Activated B cell treated with CpG ODN at 0.5 μM for 24 hours (primary cell): ENCODE results near the gene PPP6R3. TPM values are rescaled to one million over a fixed set of nuclear protein-coding genes. Genes with fewer than 3 reads are reported as not detected.

Experiments
- ATAC-seq: fragments of 200-7000 bp; cut with Tn5 transposase; one replicate; pipeline ENCODE4 v1.10.0; 2021; ENCODE audit warnings: low read depth, mild to moderate bottlenecking, moderate library complexity
- CTCF ChIA-PET: fragments of 350-600 bp; sonication (Branson Sonifier 250); formaldehyde crosslinking; loops from one replicate; lab custom pipeline; 2021; ENCODE audit warnings: antibody characterized with exemption; lab: Charles Lee
- POLR2A ChIA-PET: fragments of 350-600 bp; sonication (Branson Sonifier 250); formaldehyde crosslinking; loops from one replicate; lab custom pipeline; 2021; ENCODE audit warnings: antibody characterized with exemption; lab: Charles Lee
- DNase-seq: peaks from one replicate; pipeline ENCODE4 v3.0.0; 2022
- H3K27ac Mint-ChIP-seq: one replicate; pipeline ENCODE4 v1.8.0; 2020; ENCODE audit warnings: mixed read lengths
- H3K27me3 Mint-ChIP-seq: one replicate; pipeline ENCODE4 v1.8.0; 2021; ENCODE audit warnings: mixed read lengths
- H3K36me3 Mint-ChIP-seq: one replicate; pipeline ENCODE4 v1.8.0; 2021; ENCODE audit warnings: low read depth, mixed read lengths
- H3K4me1 Mint-ChIP-seq: one replicate; pipeline ENCODE4 v1.8.0; 2021; ENCODE audit warnings: mixed read lengths
- H3K4me3 Mint-ChIP-seq: one replicate; pipeline ENCODE4 v1.8.0; 2020; ENCODE audit warnings: mild to moderate bottlenecking, mixed read lengths
- H3K9me3 Mint-ChIP-seq: one replicate; pipeline ENCODE4 v1.8.0; 2020; ENCODE audit warnings: mixed read lengths
- intact Hi-C: fragments of 100-400 bp; cut with micrococcal nuclease; formaldehyde crosslinking; loops from one replicate; pipeline ENCODE4 v1.15.1; 2024
- total RNA-seq: library from RNA; stranded (reverse); gene quantifications from 2 replicates; pipeline ENCODE4 v1.2.3, GENCODE V29; 2022
- TF ChIP-seq, protein P1 (sequence below): fragments of 200-600 bp; IDR thresholded peaks from one replicate; pipeline ENCODE4 v1.8.0; 2022; ENCODE audit warnings: antibody characterized with exemption, mild to moderate bottlenecking

PPP6R3 gene
- total RNA-seq, 1 donor from 2014 or later = 147 TPM

DNA sequence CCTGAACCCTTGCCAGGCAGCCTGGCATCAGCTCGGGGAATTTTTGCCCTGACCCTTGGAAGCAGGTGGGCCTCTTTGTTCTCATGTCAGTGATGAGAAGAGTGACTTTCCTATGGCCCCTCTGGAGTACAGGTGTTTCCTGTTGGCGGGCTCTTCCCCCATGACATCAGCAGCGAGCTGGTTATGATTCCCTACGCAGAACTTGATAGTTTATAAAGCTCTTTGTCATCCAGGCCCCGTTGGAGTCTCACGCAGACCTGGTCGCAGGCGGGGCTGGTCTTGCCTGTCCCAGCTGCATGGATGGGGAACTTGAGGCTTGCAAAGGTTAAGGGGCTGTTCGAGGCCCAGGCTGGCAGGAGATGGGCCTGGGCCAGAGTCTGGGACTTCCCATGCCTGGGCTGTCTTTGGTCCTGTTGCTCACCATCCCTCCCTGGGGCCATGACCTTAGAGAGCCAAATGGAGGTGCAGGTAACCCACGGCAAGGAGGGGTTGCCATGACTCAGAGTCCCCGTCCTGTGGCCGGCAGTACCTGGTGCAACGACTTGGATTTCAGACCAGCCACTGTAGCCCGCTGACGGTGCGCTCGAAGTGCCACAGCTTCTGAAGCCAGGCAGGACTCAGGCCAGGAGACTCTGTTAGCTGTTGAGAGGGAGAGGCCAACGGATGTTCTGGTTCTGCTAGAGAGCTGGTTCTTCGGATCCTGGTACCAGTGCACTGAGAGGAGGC is 45.9 kb upstream of the PPP6R3 start:
- Mint-ChIP-seq H3K27me3 (no peaks in the 10 kb centered on the region), H3K27ac (no peak overlapping the region), H3K36me3 (no peaks in the 10 kb centered on the region), H3K4me3 (no peak overlapping the region), H3K9me3 (no peaks in the 10 kb centered on the region), H3K4me1 (peaks cover 15% of the 10 kb centered on the region)
- ChIA-PET CTCF (no interaction called here), POLR2A (interaction anchor here (0.6 kb wide), 1 partner anchor 46 kb away, joined by 3 read pairs; the partner anchor contains the start of gene PPP6R3)
- intact Hi-C loops = no loop called here
- no peak for ATAC-seq
- TF ChIP-seq, protein P1, sequence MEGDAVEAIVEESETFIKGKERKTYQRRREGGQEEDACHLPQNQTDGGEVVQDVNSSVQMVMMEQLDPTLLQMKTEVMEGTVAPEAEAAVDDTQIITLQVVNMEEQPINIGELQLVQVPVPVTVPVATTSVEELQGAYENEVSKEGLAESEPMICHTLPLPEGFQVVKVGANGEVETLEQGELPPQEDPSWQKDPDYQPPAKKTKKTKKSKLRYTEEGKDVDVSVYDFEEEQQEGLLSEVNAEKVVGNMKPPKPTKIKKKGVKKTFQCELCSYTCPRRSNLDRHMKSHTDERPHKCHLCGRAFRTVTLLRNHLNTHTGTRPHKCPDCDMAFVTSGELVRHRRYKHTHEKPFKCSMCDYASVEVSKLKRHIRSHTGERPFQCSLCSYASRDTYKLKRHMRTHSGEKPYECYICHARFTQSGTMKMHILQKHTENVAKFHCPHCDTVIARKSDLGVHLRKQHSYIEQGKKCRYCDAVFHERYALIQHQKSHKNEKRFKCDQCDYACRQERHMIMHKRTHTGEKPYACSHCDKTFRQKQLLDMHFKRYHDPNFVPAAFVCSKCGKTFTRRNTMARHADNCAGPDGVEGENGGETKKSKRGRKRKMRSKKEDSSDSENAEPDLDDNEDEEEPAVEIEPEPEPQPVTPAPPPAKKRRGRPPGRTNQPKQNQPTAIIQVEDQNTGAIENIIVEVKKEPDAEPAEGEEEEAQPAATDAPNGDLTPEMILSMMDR = no peak
- no peak for DNase-seq

DNA sequence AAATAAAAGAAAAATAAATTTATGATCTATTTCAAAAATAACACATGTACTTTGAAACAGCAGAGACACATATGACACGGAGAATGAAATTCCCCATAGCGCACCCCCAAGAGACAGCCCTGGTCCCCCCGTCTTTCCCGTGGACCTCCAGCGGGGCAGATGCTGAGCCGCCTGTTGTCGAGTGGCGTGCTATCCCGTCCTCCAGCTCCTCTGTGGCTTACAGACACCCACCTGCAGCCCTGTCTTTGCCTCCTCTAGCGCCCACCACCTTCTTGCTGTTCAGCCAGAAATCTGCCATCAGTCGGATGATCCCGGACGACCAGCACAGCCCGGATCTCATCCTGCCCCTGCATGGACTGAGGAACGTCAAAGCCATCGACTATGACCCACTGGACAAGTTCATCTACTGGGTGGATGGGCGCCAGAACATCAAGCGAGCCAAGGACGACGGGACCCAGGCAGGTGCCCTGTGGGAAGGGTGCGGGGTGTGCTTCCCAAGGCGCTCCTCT is 44.4 kb upstream of the PPP6R3 start:
- POLR2A ChIA-PET = no interaction called here
- CTCF ChIA-PET = no interaction called here
- Mint-ChIP-seq H3K4me1 (peaks cover 15% of the 10 kb centered on the region), H3K4me3 (no peak overlapping the region), H3K9me3 (no peaks in the 10 kb centered on the region), H3K27me3 (no peaks in the 10 kb centered on the region), H3K36me3 (no peaks in the 10 kb centered on the region), H3K27ac (no peak overlapping the region)
- intact Hi-C loops = no loop called here
- ATAC-seq (no peak), DNase-seq (no peak)
- TF ChIP-seq, protein P1 = no peak

DNA sequence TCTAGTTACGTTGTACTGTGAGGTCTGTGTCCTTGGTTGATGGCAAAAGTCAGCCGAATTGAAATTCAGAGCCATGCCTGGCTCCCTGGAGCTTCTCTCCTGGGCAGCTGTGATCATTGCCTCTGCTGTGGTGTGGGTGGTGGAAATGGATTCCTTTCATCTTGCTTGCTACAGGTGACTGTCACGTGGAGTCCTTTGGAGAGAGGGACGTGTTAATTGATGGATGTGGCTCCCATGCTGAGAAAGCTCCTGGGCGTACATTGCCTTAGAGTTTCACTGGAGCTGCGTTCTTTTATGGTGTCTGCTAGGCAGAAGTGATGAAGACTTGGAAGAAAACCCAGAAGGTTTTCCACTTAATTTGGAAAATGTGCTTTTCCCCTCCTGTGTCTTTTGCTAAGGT is 41.9 kb upstream of the PPP6R3 start:
- Mint-ChIP-seq H3K4me3 (no peak overlapping the region), H3K36me3 (no peaks in the 10 kb centered on the region), H3K4me1 (peaks cover 8% of the 10 kb centered on the region), H3K9me3 (no peaks in the 10 kb centered on the region), H3K27ac (no peak overlapping the region), H3K27me3 (no peaks in the 10 kb centered on the region)
- intact Hi-C loops = no loop called here
- no peak for DNase-seq
- POLR2A ChIA-PET = no interaction called here
- TF ChIP-seq, protein P1 = no peak
- ATAC-seq = no peak
- CTCF ChIA-PET = no interaction called here

DNA sequence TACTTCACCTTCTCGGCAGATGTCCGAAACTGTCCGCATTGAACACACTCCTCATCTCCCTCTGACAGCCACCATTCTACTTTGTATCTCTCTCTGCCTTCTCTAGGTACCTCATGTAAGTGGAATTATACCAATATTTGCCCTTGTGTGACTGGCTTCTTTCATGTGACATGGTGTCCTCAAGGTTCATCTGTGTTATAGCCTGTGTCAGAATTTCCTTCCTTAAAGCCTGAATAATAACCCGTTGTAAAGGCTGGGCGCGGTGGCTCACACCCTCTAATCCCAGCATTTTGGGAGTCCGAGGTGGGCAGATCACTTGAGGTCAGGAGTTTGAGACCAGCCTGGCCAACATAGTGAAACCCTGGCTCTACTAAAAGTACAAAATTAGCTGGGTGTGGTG is 40.4 kb upstream of the PPP6R3 start:
- Mint-ChIP-seq H3K36me3 (no peaks in the 10 kb centered on the region), H3K9me3 (no peaks in the 10 kb centered on the region), H3K27me3 (no peaks in the 10 kb centered on the region), H3K27ac (no peak overlapping the region), H3K4me3 (no peak overlapping the region), H3K4me1 (peaks cover 5% of the 10 kb centered on the region)
- ATAC-seq = no peak
- intact Hi-C loops = no loop called here
- DNase-seq = no peak
- ChIA-PET POLR2A (no interaction called here), CTCF (no interaction called here)
- TF ChIP-seq, protein P1 = no peak

DNA sequence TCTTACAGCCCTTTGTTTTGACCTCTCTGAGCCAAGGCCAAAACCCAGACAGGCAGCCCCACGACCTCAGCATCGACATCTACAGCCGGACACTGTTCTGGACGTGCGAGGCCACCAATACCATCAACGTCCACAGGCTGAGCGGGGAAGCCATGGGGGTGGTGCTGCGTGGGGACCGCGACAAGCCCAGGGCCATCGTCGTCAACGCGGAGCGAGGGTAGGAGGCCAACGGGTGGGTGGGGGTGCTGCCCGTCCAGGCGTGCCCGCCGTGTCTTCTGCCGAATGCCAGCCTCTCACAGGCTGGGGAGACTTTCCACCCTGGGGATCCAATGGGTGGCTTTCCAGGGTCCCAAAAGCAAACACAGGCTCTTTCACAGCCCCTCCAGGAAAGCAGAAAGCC is 37.1 kb upstream of the PPP6R3 start:
- H3K27ac Mint-ChIP-seq = no peak overlapping the region
- POLR2A ChIA-PET = no interaction called here
- ATAC-seq = no peak

More for the DNA sequence above, 37.1 kb upstream of the PPP6R3 start:
- CTCF ChIA-PET = no interaction called here
- Mint-ChIP-seq H3K4me1 (no peaks in the 10 kb centered on the region), H3K4me3 (no peak overlapping the region), H3K27me3 (no peaks in the 10 kb centered on the region), H3K9me3 (peaks cover 2% of the 10 kb centered on the region), H3K36me3 (peaks cover 1% of the 10 kb centered on the region)
- TF ChIP-seq, protein P1 = no peak
- DNase-seq = no peak
- intact Hi-C loops = no loop called here
